GM23338 (cell line): ENCODE data around the gene PCDH1. TPM values are rescaled to one million over a fixed set of nuclear protein-coding genes. Genes with fewer than 3 reads are reported as not detected.

ENCODE experiments used
- ATAC-seq: fragments of 200-7000 bp; cut with Tn5 transposase; 3 replicates; pipeline ENCODE4 v1.9.1; 2020
- DNase-seq: peaks from one replicate; pipeline ENCODE4 v3.0.0-alpha.2; 2015; ENCODE audit warnings: low spot score
- H2AFZ ChIP-seq: fragments of 200-600 bp; sonication (generic); 2 replicates; pipeline ENCODE4 v1.8.0; 2016; ENCODE audit warnings: antibody characterized with exemption, mild to moderate bottlenecking, moderate library complexity
- H3F3A ChIP-seq: fragments of 200-600 bp; sonication (generic); replicated peaks from 2 replicates; pipeline ENCODE4 v1.8.0; 2017; ENCODE audit warnings: antibody characterized with exemption, mixed run types, low read depth
- H3K27ac ChIP-seq: fragments of 200-600 bp; sonication (generic); 2 replicates; pipeline ENCODE4 v1.6.1; 2016; ENCODE audit warnings: low read depth
- H3K27me3 ChIP-seq: fragments of 200-600 bp; sonication (generic); 2 replicates; pipeline ENCODE4 v1.8.0; 2016; ENCODE audit warnings: mild to moderate bottlenecking, mixed run types, moderate library complexity; ENCODE audit not compliant: insufficient read depth
- H3K36me3 ChIP-seq: fragments of 200-600 bp; sonication (generic); 2 replicates; pipeline ENCODE4 v1.8.0; 2016; ENCODE audit warnings: mild to moderate bottlenecking; ENCODE audit not compliant: insufficient read depth
- H3K4me1 ChIP-seq: fragments of 200-600 bp; sonication (generic); 2 replicates; pipeline ENCODE4 v1.8.0; 2016; ENCODE audit warnings: mild to moderate bottlenecking, moderate library complexity; ENCODE audit not compliant: insufficient read depth
- H3K4me2 ChIP-seq: fragments of 200-600 bp; sonication (generic); 2 replicates; pipeline ENCODE4 v1.7.1; 2017; ENCODE audit warnings: mixed run types
- H3K4me3 ChIP-seq: fragments of 200-600 bp; sonication (generic); 2 replicates; pipeline ENCODE4 v1.6.1; 2016; ENCODE audit warnings: mixed run types
- H3K79me2 ChIP-seq: fragments of 200-600 bp; sonication (generic); replicated peaks from 2 replicates; pipeline ENCODE4 v1.8.0; 2017; ENCODE audit warnings: mild to moderate bottlenecking; ENCODE audit not compliant: insufficient read depth
- H3K9me2 ChIP-seq: fragments of 200-600 bp; sonication (generic); 2 replicates; pipeline ENCODE4 v1.8.0; 2017; ENCODE audit not compliant: insufficient read depth
- H4K20me1 ChIP-seq: fragments of 200-600 bp; sonication (generic); replicated peaks from 2 replicates; pipeline ENCODE4 v1.8.0; 2017; ENCODE audit warnings: mild to moderate bottlenecking; ENCODE audit not compliant: insufficient read depth
- H3K27ac Mint-ChIP-seq: 2 replicates; pipeline ENCODE4 v1.8.0; 2020; ENCODE audit warnings: inconsistent platforms, mild to moderate bottlenecking, moderate library complexity, mixed read lengths
- H3K27me3 Mint-ChIP-seq: 3 replicates; pipeline ENCODE4 v1.8.0; 2022; ENCODE audit warnings: low read depth, mild to moderate bottlenecking, moderate library complexity, mixed read lengths, inconsistent platforms; ENCODE audit not compliant: insufficient read depth, poor library complexity
- H3K36me3 Mint-ChIP-seq: 3 replicates; pipeline ENCODE4 v1.8.0; 2021; ENCODE audit warnings: low read depth, mild to moderate bottlenecking, inconsistent platforms, moderate library complexity, mixed read lengths
- H3K4me1 Mint-ChIP-seq: 3 replicates; pipeline ENCODE4 v1.8.0; 2020; ENCODE audit warnings: mild to moderate bottlenecking, inconsistent platforms, mixed read lengths
- H3K4me3 Mint-ChIP-seq: 3 replicates; pipeline ENCODE4 v1.8.0; 2021; ENCODE audit warnings: moderate library complexity, mild to moderate bottlenecking, inconsistent platforms, mixed read lengths
- H3K9me3 Mint-ChIP-seq: 3 replicates; pipeline ENCODE4 v1.8.0; 2020; ENCODE audit warnings: moderate library complexity, mild to moderate bottlenecking, inconsistent platforms, mixed read lengths
- CREB1 ChIP-seq: fragments of 250-450 bp; sonication (Bioruptor Pico); IDR thresholded peaks from 2 replicates; pipeline ENCODE4 v1.5.0; 2020; ENCODE audit warnings: low read depth, mild to moderate bottlenecking, moderate library complexity
- CTCF ChIP-seq, 2 experiments: fragments of 200-600 bp in 1 of 2; sonication (generic) in 1 of 2; conservative IDR thresholded peaks; 2 replicates each; pipeline versions ENCODE4 v1.5.1 to v1.6.1; 2016 to 2017; ENCODE audit warnings: antibody characterized with exemption in 2 of 2, low read depth in 2 of 2, mild to moderate bottlenecking in 2 of 2, moderate library complexity in 1 of 2
- ETS1 ChIP-seq: IDR thresholded peaks from 2 replicates; pipeline ENCODE4 v1.6.1; 2016; ENCODE audit warnings: antibody characterized with exemption
- EZH2 ChIP-seq: fragments of 200-600 bp; sonication (generic); IDR thresholded peaks from one replicate; pipeline ENCODE4 v1.8.0; 2017; ENCODE audit warnings: antibody characterized with exemption, mild to moderate bottlenecking, low read depth; ENCODE audit not compliant: unreplicated experiment
- EZH2phosphoT487 ChIP-seq: fragments of 200-600 bp; sonication (generic); IDR thresholded peaks from one replicate; pipeline ENCODE4 v1.8.1; 2018; ENCODE audit warnings: antibody characterized with exemption; ENCODE audit not compliant: unreplicated experiment
- JUNB ChIP-seq: IDR thresholded peaks from one replicate; pipeline ENCODE4 v1.6.1; 2016; ENCODE audit warnings: antibody characterized with exemption; ENCODE audit not compliant: unreplicated experiment
- NANOG ChIP-seq: IDR thresholded peaks from 2 replicates; pipeline ENCODE4 v1.6.1; 2016; ENCODE audit warnings: antibody characterized with exemption, borderline replicate concordance
- REST ChIP-seq: IDR thresholded peaks from one replicate; pipeline ENCODE4 v1.6.1; 2018; ENCODE audit warnings: antibody characterized with exemption; ENCODE audit not compliant: unreplicated experiment
- STAT1 ChIP-seq: IDR thresholded peaks from one replicate; pipeline ENCODE4 v1.6.1; 2016; ENCODE audit warnings: antibody characterized with exemption; ENCODE audit not compliant: unreplicated experiment
- ZNF331 ChIP-seq: fragments of 250-450 bp; sonication (Bioruptor Pico); IDR thresholded peaks from 2 replicates; pipeline ENCODE4 v1.5.0; 2020; ENCODE audit warnings: low read depth, mild to moderate bottlenecking, moderate library complexity
- ZNF462 ChIP-seq: fragments of 250-450 bp; sonication (Bioruptor Pico); IDR thresholded peaks from 2 replicates; pipeline ENCODE4 v1.5.0; 2020; ENCODE audit warnings: mild to moderate bottlenecking, moderate library complexity
- polyA plus RNA-seq: library from polyadenylated mRNA; unstranded; fragments of >200 nt; fragmentation: Nextera tagmentation; extraction: Ambion mirVana; gene quantifications from 2 replicates; pipeline ENCODE4 v1.2.1, GENCODE V29; 2016
- total RNA-seq: library from RNA; depleted of rRNA; stranded (reverse); fragments of >200 nt; shearing (Covaris generic); gene quantifications from 2 replicates; pipeline ENCODE4 v1.2.3, GENCODE V29; 2014

Gene PCDH1
- total and polyA plus RNA-seq, 2 experiments from 2014 or later = 26.2 to 183 TPM

GRCh38 chr5:141810702-141811101 is 67.5 kb downstream of the PCDH1 start:
- no peak overlapping the region for H3K27ac Mint-ChIP-seq
- Histone ChIP-seq H3K4me3 (no peak overlapping the region), H3K9me2 (no peaks in the 10 kb centered on the region), H3K4me2 (no peak overlapping the region), H3K4me1 (peaks cover 86% of the 10 kb centered on the region), H3K27ac (no peak overlapping the region), H2AFZ (no peak overlapping the region), H3K79me2 (no peaks in the 10 kb centered on the region), H4K20me1 (no peaks in the 10 kb centered on the region), H3K36me3 (no peaks in the 10 kb centered on the region), H3F3A (peaks cover 31% of the 10 kb centered on the region), H3K27me3 (no peaks in the 10 kb centered on the region)
- no peak for ATAC-seq
- TF ChIP-seq ZNF331 (CRISPR knock-in tag) (no peak), EZH2phosphoT487 (no peak), STAT1 (no peak), CREB1 (CRISPR knock-in tag) (no peak), EZH2 (no peak), ETS1 (no peak), ZNF462 (no peak), NANOG (no peak), CTCF (conservative IDR thresholded peaks at IDR 0.05; ENCODE audit: low read depth in 2 of 2) (no peak), JUNB (no peak), REST (no peak)
- no peak for DNase-seq
- no peaks in the 10 kb centered on the region for H3K9me3 Mint-ChIP-seq
- H3K36me3 Mint-ChIP-seq = no peaks in the 10 kb centered on the region
- H3K4me1 Mint-ChIP-seq = peaks cover 84% of the 10 kb centered on the region
- H3K27me3 Mint-ChIP-seq = peaks cover 33% of the 10 kb centered on the region
- no peak overlapping the region for H3K4me3 Mint-ChIP-seq
